Activated CD8-positive, alpha-beta memory T cell treated with anti-CD3 and anti-CD28 coated beads, Interleukin-2, amount 50 U/mL, for 24 hours (primary cell): Measurements from ENCODE around the gene KLHL30.

Source experiments
- DNase-seq: peaks from one replicate; pipeline ENCODE4 v3.0.0-alpha.2; 2020; ENCODE audit errors: extremely low read depth

Gene KLHL30

DNA sequence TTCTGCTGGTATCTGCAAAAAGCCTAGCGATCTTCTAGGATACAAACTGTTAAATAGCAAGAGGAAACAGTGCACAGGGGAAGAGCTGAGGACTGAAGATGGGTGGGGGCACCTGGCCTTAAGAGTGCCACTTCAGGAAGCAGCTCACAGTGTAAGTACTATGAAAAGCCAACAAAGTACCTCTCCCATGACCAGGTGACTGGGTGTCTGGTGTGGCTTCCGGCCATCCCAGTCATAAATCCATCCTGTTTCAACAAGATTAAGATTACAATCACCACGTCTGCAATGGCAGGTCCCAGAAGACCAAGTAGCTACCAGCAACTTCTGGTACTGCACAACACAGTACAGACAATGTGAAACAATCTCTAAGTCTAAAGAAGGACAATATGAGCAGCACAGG lies 36.2 kb downstream of the KLHL30 start:
- no peak for DNase-seq

- DNase-seq, result no peak
Observed at GRCh38 chr2:238176613-238177012, 38.1 kb downstream of the KLHL30 start.

GRCh38 chr2:238180554-238180953 lies 42.1 kb downstream of the KLHL30 start:
- no peak for DNase-seq

DNA sequence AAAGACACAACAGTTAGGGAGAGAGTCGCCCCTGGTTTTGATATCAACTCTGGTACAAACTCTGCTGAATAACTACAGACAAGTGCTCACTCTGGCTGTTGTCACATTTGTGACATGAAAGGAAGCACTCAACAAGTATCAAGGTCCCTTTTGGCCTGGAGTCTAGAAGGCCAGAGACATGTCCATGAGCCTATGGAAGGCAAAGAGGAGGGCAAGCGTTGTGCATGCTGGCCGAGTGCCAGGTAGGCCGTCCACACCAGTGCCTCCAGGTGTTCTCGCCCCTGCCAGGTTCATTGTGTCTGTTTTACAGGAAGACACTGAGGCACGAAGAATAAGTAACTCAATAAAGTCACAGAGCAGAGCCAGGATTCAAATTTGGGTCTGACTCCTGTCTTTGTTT lies 43.9 kb downstream of the KLHL30 start:
- DNase-seq, result no peak

DNA sequence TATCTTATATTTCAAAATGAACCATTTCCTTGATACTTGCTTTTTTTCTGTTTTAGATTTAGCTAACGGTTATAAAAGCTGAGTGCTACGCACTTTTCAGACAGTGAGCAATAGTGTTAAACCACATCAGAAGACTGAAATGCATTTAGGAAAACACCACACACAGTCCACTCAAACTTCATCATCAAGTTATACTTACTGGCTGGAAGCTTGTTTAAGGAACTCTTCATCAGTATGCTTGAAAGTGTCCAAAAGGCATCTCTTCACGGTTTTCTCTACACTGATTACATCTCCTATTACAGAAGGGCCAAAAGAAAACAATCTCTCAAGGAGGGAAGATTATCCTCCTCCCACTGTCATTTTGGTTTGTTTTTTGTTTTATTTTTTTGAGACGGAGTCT lies 45.4 kb downstream of the KLHL30 start:
- no peak for DNase-seq

DNA sequence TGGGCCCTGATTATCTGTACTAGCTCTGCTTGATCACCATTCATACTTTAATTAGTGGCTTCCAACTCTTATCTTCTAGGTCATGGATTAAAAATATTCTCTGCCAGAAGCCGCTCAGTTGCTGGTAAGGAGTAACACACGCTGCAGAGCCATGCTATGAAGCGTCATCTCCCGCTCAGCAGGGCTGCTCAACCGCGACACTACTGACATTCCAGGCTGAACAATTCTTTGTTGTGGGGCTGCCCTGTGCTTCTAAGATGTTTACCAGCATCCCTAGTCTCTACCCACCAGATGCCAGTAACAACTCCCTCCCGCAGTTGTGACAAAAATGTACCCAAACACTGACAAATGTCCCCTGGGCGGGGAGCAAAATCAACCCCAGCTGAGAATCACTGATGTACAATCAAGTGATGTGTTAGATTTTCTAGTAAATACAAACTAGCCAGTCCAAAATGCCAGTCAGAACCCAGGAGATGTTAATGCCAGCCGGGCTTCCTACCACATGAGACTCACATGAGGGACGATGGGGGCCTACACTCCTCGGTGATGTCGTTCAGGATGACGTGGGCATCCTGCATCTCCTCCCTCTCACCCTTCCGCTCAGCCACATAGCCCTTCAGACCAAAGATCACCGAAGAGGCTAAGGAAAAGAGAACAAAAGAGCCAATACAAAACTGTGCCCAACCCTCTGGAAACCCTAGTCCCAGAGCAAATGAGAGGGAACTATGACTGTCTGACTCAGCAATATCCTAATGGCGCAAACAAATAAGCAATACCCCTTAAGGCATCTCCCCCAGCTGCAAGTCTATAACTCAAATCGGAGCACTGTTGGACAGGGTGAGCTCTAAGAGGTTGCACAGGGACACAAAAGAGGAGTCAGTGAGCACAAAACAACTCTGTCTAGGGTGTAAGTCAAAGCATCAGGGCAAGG lies 49.4 kb downstream of the KLHL30 start:
- no peak for DNase-seq

DNA sequence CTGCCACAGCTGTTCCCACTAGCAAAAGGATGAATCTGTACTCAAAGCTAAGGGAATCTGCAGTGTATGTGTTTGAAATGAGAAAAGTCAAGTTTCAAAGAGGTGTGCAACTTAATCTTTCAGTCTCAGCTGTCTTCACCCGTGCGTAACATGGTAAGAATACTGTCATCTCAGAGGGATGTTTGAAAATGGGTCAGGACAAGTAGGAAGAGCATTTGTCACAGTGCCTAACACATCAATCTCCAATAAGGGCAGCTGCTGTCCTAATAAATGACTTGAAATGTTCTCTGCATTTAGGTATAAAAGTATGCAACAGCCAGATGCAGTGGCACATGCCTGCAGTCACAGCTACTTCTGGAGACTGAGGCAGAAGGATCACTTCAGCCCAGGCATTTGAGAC lies 52.0 kb downstream of the KLHL30 start:
- no peak for DNase-seq
